ENCODE data around the gene PEAK1. TPM values are rescaled to one million over a fixed set of nuclear protein-coding genes. Genes with fewer than 3 reads are reported as not detected.
"Not testable (repeated sequence)": the region's sequence is repeated elsewhere in the genome, so short reads cannot be mapped to it uniquely, and the experiment has no call there.

The PEAK1 gene
- total RNA-seq, 1 donor from 2014 or later, result 289 TPM

DNA sequence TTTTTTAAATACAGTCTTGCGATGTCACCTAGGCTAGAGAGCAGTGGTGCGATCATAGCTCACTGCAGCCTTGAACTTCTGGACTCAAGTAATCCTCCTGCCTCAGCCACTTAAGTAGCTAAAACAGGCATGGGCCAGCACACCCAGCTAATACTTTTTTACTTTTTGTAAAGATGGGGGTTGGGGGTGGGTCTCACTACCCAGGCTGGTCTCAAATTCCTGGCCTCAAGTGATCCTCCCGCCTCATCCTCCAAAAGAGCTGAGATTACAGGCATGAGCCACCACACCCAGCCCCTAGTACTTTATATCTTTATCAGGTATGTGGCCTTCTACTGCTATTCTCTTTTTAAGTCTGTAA lies 8.3 kb downstream of the PEAK1 start:
- Mint-ChIP-seq H3K9me3 (ENCODE audit: unreplicated experiment) (no peaks in the 10 kb centered on the region), H3K4me3 (ENCODE audit: unreplicated experiment) (no peak overlapping the region), H3K27ac (ENCODE audit: unreplicated experiment) (no peak overlapping the region), H3K4me1 (ENCODE audit: unreplicated experiment) (peaks cover 29% of the 10 kb centered on the region), H3K27me3 (ENCODE audit: unreplicated experiment) (no peaks in the 10 kb centered on the region), H3K36me3 (ENCODE audit: low read depth, unreplicated experiment) (peaks cover 4% of the 10 kb centered on the region)
- DNase-seq (ENCODE audit: low spot score), result no peak
- TF ChIP-seq, protein P1, sequence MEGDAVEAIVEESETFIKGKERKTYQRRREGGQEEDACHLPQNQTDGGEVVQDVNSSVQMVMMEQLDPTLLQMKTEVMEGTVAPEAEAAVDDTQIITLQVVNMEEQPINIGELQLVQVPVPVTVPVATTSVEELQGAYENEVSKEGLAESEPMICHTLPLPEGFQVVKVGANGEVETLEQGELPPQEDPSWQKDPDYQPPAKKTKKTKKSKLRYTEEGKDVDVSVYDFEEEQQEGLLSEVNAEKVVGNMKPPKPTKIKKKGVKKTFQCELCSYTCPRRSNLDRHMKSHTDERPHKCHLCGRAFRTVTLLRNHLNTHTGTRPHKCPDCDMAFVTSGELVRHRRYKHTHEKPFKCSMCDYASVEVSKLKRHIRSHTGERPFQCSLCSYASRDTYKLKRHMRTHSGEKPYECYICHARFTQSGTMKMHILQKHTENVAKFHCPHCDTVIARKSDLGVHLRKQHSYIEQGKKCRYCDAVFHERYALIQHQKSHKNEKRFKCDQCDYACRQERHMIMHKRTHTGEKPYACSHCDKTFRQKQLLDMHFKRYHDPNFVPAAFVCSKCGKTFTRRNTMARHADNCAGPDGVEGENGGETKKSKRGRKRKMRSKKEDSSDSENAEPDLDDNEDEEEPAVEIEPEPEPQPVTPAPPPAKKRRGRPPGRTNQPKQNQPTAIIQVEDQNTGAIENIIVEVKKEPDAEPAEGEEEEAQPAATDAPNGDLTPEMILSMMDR (IDR thresholded peaks at IDR 0.05; ENCODE audit: unreplicated experiment), result no peak

DNA sequence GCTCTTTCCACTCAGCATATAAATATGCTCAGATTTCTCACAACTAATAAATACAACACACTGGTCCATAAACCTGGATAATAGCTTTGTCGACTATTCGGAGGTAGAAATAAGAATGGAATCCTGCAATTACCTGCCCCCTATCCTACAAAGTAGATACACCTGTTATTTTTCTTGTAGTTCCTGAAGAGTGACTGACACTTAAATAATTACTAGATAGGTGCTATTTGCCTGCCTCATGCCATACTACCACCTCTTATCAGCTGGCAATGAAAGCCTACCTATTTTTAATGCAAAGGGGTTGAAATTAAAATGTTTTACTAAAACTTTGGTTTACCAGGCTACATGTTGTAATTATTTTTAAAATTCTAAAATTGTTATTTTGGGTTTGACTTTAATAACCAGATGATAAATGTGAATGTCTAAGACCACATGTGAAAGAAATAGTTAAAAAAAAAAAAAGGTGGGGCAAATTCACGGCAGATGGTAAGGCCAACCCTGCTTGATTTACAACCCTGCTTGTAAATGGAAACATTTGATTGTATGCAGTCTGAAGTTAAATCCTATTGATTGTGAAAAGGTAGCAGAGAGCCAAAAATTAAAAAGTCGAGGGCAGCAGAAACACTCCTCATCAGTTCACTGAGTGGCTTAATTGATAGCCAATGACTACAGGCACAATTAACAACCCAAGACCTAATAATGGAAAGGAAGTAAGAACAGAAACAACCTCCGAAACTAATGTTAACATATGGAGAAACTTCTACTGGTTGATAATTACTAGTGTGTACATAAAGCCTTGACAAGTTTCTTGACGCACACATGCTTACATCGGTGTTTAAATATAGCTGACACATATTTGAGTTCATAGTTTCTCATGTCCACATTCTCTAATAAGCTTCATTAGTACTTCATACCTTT lies 8.9 kb downstream of the PEAK1 start:
- Mint-ChIP-seq H3K27ac (ENCODE audit: unreplicated experiment) (no peak overlapping the region), H3K9me3 (ENCODE audit: unreplicated experiment) (no peaks in the 10 kb centered on the region), H3K4me1 (ENCODE audit: unreplicated experiment) (peaks cover 35% of the 10 kb centered on the region), H3K4me3 (ENCODE audit: unreplicated experiment) (no peak overlapping the region), H3K36me3 (ENCODE audit: low read depth, unreplicated experiment) (peaks cover 4% of the 10 kb centered on the region), H3K27me3 (ENCODE audit: unreplicated experiment) (no peaks in the 10 kb centered on the region)
- DNase-seq (ENCODE audit: low spot score), result no peak
- TF ChIP-seq, protein P1 (IDR thresholded peaks at IDR 0.05; ENCODE audit: unreplicated experiment), result no peak

DNA sequence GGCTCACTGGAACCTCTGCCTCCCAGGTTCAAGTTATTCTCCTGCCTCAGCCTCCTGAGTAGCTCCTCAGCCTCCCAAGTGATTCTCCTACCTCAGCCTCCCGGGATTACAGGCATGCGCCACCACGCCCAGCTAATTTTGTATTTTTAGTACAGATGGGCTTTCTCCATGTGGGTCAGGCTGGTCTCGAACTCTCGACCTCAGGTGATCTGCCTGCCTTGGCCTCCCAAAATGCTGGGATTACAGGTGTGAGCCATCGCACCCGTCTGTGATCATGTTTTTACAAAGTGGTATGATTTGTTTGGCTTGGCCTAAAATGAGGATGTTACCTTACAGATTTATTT lies 9.8 kb downstream of the PEAK1 start:
- not testable (repeated sequence) for H3K4me3 Mint-ChIP-seq (ENCODE audit: unreplicated experiment); DNase-seq (ENCODE audit: low spot score); H3K36me3 Mint-ChIP-seq (ENCODE audit: low read depth, unreplicated experiment); H3K9me3 Mint-ChIP-seq (ENCODE audit: unreplicated experiment); H3K27me3 Mint-ChIP-seq (ENCODE audit: unreplicated experiment); H3K27ac Mint-ChIP-seq (ENCODE audit: unreplicated experiment)
- peaks cover 39% of the 10 kb centered on the region for H3K4me1 Mint-ChIP-seq (ENCODE audit: unreplicated experiment)

DNA sequence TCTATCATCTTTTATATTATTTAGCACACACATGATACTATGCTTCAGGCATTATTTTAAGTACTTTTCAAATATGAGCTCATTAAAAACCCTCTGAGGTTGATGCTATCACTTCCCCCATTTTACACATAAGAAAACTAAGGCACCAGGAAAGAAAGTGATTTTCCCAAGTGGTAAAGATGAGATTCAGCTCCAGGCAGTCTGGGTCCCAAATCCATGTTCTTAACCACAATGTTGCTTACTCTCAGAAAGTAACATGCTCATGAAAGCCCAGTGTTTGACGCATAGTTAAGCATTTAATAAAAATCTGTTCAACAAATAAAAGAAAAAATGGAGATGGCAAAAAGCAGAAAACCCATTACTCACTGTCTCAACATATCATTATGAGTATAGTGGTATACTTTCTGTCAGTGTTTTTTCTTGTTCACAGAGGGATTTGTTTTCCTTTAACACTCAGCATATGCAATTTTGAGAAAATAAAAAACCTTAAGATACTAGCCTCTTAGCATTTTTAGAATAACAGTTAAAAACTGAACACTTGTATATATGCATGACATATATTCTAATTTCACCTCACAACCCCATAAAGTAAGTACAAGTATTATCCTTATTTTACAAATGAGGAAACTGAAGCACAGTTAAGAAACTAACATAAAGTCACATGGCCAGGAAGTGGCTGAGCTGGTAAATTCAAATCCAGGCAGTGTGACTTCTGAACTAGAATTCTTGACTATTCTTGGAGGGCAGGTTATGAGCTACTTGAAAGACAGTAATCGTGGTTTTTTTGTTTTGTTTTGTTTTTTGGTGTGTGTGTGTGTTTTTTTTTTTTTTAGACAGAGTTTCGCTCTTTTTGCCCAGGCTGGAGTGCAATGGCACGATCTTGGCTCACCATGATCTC lies 10.4 kb downstream of the PEAK1 start:
- H3K36me3 Mint-ChIP-seq (ENCODE audit: low read depth, unreplicated experiment), result no peaks in the 10 kb centered on the region
- H3K27me3 Mint-ChIP-seq (ENCODE audit: unreplicated experiment), result no peaks in the 10 kb centered on the region
- no peak for DNase-seq (ENCODE audit: low spot score)
- TF ChIP-seq, protein P1 (IDR thresholded peaks at IDR 0.05; ENCODE audit: unreplicated experiment), result no peak
- no peak overlapping the region for H3K4me3 Mint-ChIP-seq (ENCODE audit: unreplicated experiment)
- no peaks in the 10 kb centered on the region for H3K9me3 Mint-ChIP-seq (ENCODE audit: unreplicated experiment)
- no peak overlapping the region for H3K27ac Mint-ChIP-seq (ENCODE audit: unreplicated experiment)
- peaks cover 39% of the 10 kb centered on the region for H3K4me1 Mint-ChIP-seq (ENCODE audit: unreplicated experiment)

DNA sequence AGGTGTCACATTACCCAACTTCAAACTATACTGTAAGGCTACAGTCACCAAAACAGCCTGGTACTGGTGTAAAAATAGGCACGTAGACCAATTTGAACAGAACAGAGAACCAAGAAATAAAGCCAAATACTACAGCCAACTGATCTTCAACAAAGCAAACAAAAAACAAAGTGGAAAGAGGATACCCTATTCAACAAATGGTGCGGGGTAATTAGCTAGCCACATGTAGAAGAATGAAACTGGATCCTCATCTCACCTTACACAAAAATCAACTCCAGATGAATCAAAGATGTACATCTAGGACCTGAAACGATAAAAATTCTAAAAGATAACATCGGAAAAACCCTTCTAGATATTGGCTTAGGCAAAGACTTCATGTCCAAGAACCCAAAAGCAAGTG lies 13.1 kb downstream of the PEAK1 start:
- H3K36me3 Mint-ChIP-seq (ENCODE audit: low read depth, unreplicated experiment), result no peaks in the 10 kb centered on the region
- no peaks in the 10 kb centered on the region for H3K27me3 Mint-ChIP-seq (ENCODE audit: unreplicated experiment)
- H3K4me3 Mint-ChIP-seq (ENCODE audit: unreplicated experiment), result peak overlapping the region; percentile 9
- no peak for DNase-seq (ENCODE audit: low spot score)
- TF ChIP-seq, protein P1 (IDR thresholded peaks at IDR 0.05; ENCODE audit: unreplicated experiment), result no peak
- no peak overlapping the region for H3K27ac Mint-ChIP-seq (ENCODE audit: unreplicated experiment)
- no peaks in the 10 kb centered on the region for H3K9me3 Mint-ChIP-seq (ENCODE audit: unreplicated experiment)
- peaks cover 24% of the 10 kb centered on the region for H3K4me1 Mint-ChIP-seq (ENCODE audit: unreplicated experiment)

DNA sequence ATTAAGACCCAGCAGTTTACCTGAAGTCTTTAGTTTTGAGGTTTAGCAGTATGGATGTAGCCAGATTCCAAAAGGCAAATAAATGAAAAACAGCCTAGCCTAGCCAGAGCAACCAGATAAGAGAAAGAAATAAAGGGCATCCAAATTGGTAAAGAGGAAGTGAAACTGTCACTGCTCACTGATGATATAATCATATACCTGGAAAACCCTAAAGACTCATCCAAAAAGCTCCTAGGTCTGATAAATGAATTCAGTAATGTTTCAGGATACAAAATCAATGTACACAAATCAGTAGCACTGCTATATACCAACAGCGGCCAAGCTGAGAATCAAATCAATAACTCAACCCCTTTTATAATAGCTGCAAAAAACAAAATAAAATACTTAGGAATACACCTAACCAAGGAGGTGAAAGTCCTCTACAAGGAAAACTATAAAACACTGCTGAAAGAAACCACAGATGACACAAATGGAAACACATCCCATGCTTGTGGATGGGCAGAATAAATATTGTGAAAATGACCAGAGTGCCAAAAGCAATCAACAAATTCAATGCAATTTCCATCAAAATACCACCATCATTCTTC lies 13.6 kb downstream of the PEAK1 start:
- H3K4me3 Mint-ChIP-seq (ENCODE audit: unreplicated experiment), result peak overlapping the region; percentile 9
- not testable (repeated sequence) for DNase-seq (ENCODE audit: low spot score); H3K27me3 Mint-ChIP-seq (ENCODE audit: unreplicated experiment); H3K27ac Mint-ChIP-seq (ENCODE audit: unreplicated experiment); H3K9me3 Mint-ChIP-seq (ENCODE audit: unreplicated experiment); H3K36me3 Mint-ChIP-seq (ENCODE audit: low read depth, unreplicated experiment)
- peaks cover 24% of the 10 kb centered on the region for H3K4me1 Mint-ChIP-seq (ENCODE audit: unreplicated experiment)
